Common myeloid progenitor, CD34-positive (primary cell): ENCODE measurements around the gene PITPNM3.
A peak's percentile ranks its signal among the peaks of the same experiment; 100 is the strongest.

ENCODE experiments used
- CTCF ChIA-PET: fragments of 350-600 bp; sonication (Branson Sonifier 250); formaldehyde crosslinking; loops from one replicate; lab custom pipeline; 2021; ENCODE audit warnings: antibody characterized with exemption; lab: Charles Lee
- POLR2A ChIA-PET: fragments of 350-600 bp; sonication (Branson Sonifier 250); formaldehyde crosslinking; loops from one replicate; lab custom pipeline; 2021; ENCODE audit warnings: antibody characterized with exemption; lab: Charles Lee
- DNase-seq, 3 donors: peaks; one replicate each; pipeline versions ENCODE4 v3.0.0 to v3.0.0-alpha.2; 2013
- H3K27ac ChIP-seq, 2 experiments: 1 replicate in 1 of 2; 2 replicates in 1 of 2; pipeline ENCODE4 v1.7.0; 2013; ENCODE audit warnings: inconsistent platforms in 2 of 2, low read length in 2 of 2, mild to moderate bottlenecking in 2 of 2, low read depth in 1 of 2, moderate library complexity in 1 of 2; ENCODE audit not compliant: severe bottlenecking in 2 of 2, insufficient read depth in 1 of 2, poor library complexity in 1 of 2
- H3K27me3 ChIP-seq, 5 experiments: replicated peaks in 2 of 5; 1 replicate in 3 of 5; 2 replicates in 2 of 5; pipeline versions ENCODE4 v1.6.1 to v1.7.0; 2013; ENCODE audit warnings: low read length in 4 of 5, mild to moderate bottlenecking in 2 of 5, moderate library complexity in 2 of 5, inconsistent platforms in 1 of 5; ENCODE audit not compliant: insufficient read depth in 5 of 5, control insufficient read depth in 4 of 5
- H3K36me3 ChIP-seq, 4 experiments: 1 replicate in 2 of 4; 2 replicates in 2 of 4; pipeline versions ENCODE4 v1.6.1 to v1.7.0; 2013; ENCODE audit warnings: low read length in 3 of 4, control low read depth in 1 of 4, mild to moderate bottlenecking in 1 of 4; ENCODE audit not compliant: control insufficient read depth in 4 of 4, insufficient read depth in 4 of 4
- H3K4me1 ChIP-seq, 4 experiments: 1 replicate in 3 of 4; 2 replicates in 1 of 4; pipeline versions ENCODE4 v1.6.1 to v1.7.1; 2013; ENCODE audit warnings: low read length in 3 of 4, mild to moderate bottlenecking in 3 of 4, control low read depth in 1 of 4, inconsistent platforms in 1 of 4, moderate library complexity in 1 of 4; ENCODE audit not compliant: control insufficient read depth in 4 of 4, insufficient read depth in 4 of 4; ENCODE audit errors: control extremely low read depth in 1 of 4
- H3K4me3 ChIP-seq, 7 experiments: 1 replicate in 4 of 7; 2 replicates in 3 of 7; pipeline versions ENCODE4 v1.5.1 to v1.7.0; 2013; ENCODE audit warnings: mild to moderate bottlenecking in 7 of 7, low read length in 6 of 7, moderate library complexity in 6 of 7, inconsistent platforms in 2 of 7, low read depth in 2 of 7, control low read depth in 1 of 7; ENCODE audit not compliant: insufficient read depth in 4 of 7, control insufficient read depth in 1 of 7; ENCODE audit errors: extremely low read depth in 1 of 7
- H3K9me3 ChIP-seq, 5 experiments: 1 replicate in 4 of 5; 2 replicates in 1 of 5; pipeline versions ENCODE4 v1.6.1 to v1.7.1; 2013; ENCODE audit warnings: low read length in 4 of 5, mild to moderate bottlenecking in 2 of 5, inconsistent platforms in 1 of 5, low read depth in 1 of 5, moderate library complexity in 1 of 5; ENCODE audit not compliant: control insufficient read depth in 4 of 5, insufficient read depth in 2 of 5; ENCODE audit errors: control extremely low read depth in 1 of 5
- WGBS: methylation state at CpG from one replicate; pipeline ENCODE4 v1.1.5; 2013; ENCODE audit not compliant: insufficient coverage; 5-methylcytosine and 5-hydroxymethylcytosine counted together

PITPNM3 gene

GRCh38 chr17:6458460-6458950, 97.8 kb downstream of the PITPNM3 start:
- no peak overlapping the region for H3K27ac ChIP-seq
- DNase-seq, result no peak
- 97% methylated on average over 14 of the region's 14 CpGs for WGBS
- H3K36me3 ChIP-seq, result no peaks in the 10 kb centered on the region
- peaks cover 0 to 12% (median 2%) of the 10 kb centered on the region in 5 experiments for H3K27me3 ChIP-seq
- POLR2A ChIA-PET, result no interaction called here
- no peaks in the 10 kb centered on the region for H3K9me3 ChIP-seq
- H3K4me3 ChIP-seq, result no peak overlapping the region
- H3K4me1 ChIP-seq, result peaks cover 0 to 21% (median 10%) of the 10 kb centered on the region in 4 experiments
- CTCF ChIA-PET, result no interaction called here

DNA sequence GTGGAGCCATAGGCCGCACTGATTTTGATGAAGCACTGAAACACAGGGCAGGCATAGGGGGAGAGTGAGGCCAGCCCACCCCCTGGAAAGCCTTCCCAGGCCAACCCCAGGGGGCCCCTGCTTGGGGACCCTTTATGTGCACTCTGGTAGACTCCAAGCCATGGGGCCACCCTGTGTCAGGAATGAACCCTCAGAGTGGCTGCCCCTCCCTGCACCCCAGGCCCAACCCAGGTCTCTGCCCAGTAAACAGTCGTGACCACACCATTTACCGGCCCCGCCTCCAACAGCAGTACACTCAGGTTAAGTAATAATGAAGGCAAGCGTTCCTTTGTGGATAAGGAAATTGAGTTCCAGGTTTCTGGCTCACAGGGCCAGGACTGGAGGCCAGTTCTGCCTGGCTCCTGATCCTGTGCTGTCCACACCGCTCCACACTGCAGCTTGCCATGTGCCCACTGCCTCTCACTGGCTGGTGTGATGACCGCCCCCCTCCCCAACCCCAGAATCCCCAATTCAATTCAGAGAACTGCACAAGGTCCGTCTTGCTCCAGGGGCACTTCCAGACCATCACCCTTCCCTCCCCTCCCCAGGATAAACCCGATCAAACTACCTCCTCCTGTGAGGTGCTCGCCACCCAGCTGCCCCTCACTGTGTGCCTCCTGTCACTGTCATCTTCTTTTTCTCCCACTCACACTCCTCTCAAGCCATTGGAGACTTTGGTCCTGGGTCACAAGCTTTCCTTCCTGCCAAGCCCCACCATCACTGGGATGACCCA, 98.5 kb downstream of the PITPNM3 start:
- Histone ChIP-seq H3K4me3 (no peak overlapping the region), H3K36me3 (no peaks in the 10 kb centered on the region), H3K27ac (no peak overlapping the region), H3K9me3 (no peaks in the 10 kb centered on the region), H3K27me3 (peaks cover 0 to 12% (median 2%) of the 10 kb centered on the region in 5 experiments), H3K4me1 (peaks cover 0 to 21% (median 10%) of the 10 kb centered on the region in 4 experiments)
- ChIA-PET CTCF (no interaction called here), POLR2A (no interaction called here)
- no peak for DNase-seq
- WGBS, result 90% methylated on average over 8 of the region's 10 CpGs

GRCh38 chr17:6456914-6457687, 99.3 kb downstream of the PITPNM3 start:
- no peak for DNase-seq
- CTCF ChIA-PET, result no interaction called here
- no peak overlapping the region for H3K4me3 ChIP-seq
- H3K36me3 ChIP-seq, result no peaks in the 10 kb centered on the region
- POLR2A ChIA-PET, result no interaction called here
- H3K27ac ChIP-seq, result no peak overlapping the region
- no peaks in the 10 kb centered on the region for H3K9me3 ChIP-seq
- peaks cover 0 to 12% (median 2%) of the 10 kb centered on the region in 5 experiments for H3K27me3 ChIP-seq
- 74% methylated on average over 10 of the region's 14 CpGs for WGBS
- peaks cover 0 to 21% (median 10%) of the 10 kb centered on the region in 4 experiments for H3K4me1 ChIP-seq

DNA sequence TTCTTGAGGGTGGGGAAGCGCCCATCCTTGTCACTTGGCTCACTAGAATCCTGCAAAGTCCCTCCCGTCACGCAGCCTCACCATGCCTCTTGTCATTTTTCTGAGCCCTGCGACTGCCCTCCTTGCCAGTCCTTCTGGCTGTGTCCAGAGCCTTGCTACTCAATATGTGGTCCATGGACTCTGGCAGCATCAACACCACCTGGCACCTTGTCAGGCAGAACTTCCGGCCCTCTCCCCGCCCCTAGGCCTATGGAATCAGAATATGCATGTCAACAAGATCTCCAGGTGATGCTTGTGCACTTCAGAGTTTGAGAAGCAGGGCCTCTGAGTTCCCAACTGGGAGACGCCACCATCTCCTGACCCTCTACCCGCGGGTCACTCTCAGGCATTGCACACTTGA, 100.0 kb downstream of the PITPNM3 start:
- ChIA-PET CTCF (no interaction called here), POLR2A (no interaction called here)
- 90% methylated on average over 9 of the region's 9 CpGs for WGBS

GRCh38 chr17:6455321-6455705, 101.0 kb downstream of the PITPNM3 start:
- no peaks in the 10 kb centered on the region for H3K36me3 ChIP-seq
- H3K27ac ChIP-seq, result no peak overlapping the region
- ChIA-PET POLR2A (interaction anchor here (0.6 kb wide), 1 partner anchor 900 kb away, joined by 3 read pairs; no protein-coding TSS in a partner anchor), CTCF (interaction anchor here (1.1 to 1.2 kb wide), 2 partner anchors 17 to 864 kb away, joined by 3 to 4 read pairs; no protein-coding TSS in a partner anchor)
- peaks cover 0 to 10% (median 2%) of the 10 kb centered on the region in 5 experiments for H3K27me3 ChIP-seq
- H3K4me1 ChIP-seq, result peaks cover 0 to 37% (median 21%) of the 10 kb centered on the region in 4 experiments
- under 1% methylated on average over 22 of the region's 35 CpGs for WGBS
- H3K4me3 ChIP-seq, result peak overlapping the region in 2 of 7 experiments; percentile 28 to 36
- DNase-seq, result peak; percentile 74 to 87 (median 83)
- H3K9me3 ChIP-seq, result no peaks in the 10 kb centered on the region

More for the DNA sequence above, 100.0 kb downstream of the PITPNM3 start:
- H3K9me3 ChIP-seq, result no peaks in the 10 kb centered on the region
- peaks cover 0 to 12% (median 2%) of the 10 kb centered on the region in 5 experiments for H3K27me3 ChIP-seq
- no peak overlapping the region for H3K27ac ChIP-seq
- no peaks in the 10 kb centered on the region for H3K36me3 ChIP-seq
- no peak for DNase-seq
- no peak overlapping the region for H3K4me3 ChIP-seq
- H3K4me1 ChIP-seq, result peaks cover 0 to 27% (median 15%) of the 10 kb centered on the region in 4 experiments

GRCh38 chr17:6454495-6455320, 101.6 kb downstream of the PITPNM3 start:
- H3K36me3 ChIP-seq, result no peaks in the 10 kb centered on the region
- peaks cover 0 to 10% (median 2%) of the 10 kb centered on the region in 5 experiments for H3K27me3 ChIP-seq
- DNase-seq, result peak in 2 of 3 donors; percentile 24 to 29
- H3K4me1 ChIP-seq, result peaks cover 0 to 43% (median 25%) of the 10 kb centered on the region in 4 experiments
- POLR2A ChIA-PET, result interaction anchor here (0.6 kb wide), 1 partner anchor 900 kb away, joined by 3 read pairs; no protein-coding TSS in a partner anchor
- no peaks in the 10 kb centered on the region for H3K9me3 ChIP-seq
- peak overlapping the region in 2 of 7 experiments; percentile 28 to 36 for H3K4me3 ChIP-seq
- CTCF ChIA-PET, result interaction anchor here (1.1 to 1.2 kb wide), 2 partner anchors 18 to 863 kb away, joined by 3 to 4 read pairs; no protein-coding TSS in a partner anchor
- WGBS, result 61% methylated on average over 28 of the region's 35 CpGs
- no peak overlapping the region for H3K27ac ChIP-seq
